ENCODE data around the gene INSM1.
A peak's percentile ranks its signal among the peaks of the same experiment; 100 is the strongest.

The INSM1 gene

GRCh38 chr20:20395087-20395486 is 27.2 kb downstream of the INSM1 start:
- no peak for DNase-seq

GRCh38 chr20:20395903-20396568 is 28.1 kb downstream of the INSM1 start:
- DNase-seq, result no peak

- DNase-seq, result no peak
Observed at GRCh38 chr20:20396794-20397193, 28.9 kb downstream of the INSM1 start.

DNA sequence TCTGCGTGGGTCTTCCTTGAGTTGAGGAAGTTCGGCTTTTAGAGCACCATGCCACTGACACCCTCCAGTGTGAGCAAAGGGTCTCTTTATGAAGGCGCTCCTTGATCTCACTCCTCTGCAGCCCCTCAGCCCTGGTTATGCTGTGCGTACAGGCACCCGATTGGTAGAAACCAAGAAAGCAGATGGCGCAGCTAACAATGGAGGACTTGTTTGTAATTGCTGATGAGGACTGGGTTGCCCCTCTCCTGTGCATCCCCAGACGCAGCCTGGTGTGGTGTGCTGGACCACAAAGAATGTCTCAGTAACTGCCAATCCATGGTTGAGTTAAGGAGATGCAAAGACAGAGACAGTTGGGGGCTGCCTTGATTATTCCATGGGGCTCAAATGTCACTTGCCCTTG is 30.2 kb downstream of the INSM1 start:
- no peak for DNase-seq

DNA sequence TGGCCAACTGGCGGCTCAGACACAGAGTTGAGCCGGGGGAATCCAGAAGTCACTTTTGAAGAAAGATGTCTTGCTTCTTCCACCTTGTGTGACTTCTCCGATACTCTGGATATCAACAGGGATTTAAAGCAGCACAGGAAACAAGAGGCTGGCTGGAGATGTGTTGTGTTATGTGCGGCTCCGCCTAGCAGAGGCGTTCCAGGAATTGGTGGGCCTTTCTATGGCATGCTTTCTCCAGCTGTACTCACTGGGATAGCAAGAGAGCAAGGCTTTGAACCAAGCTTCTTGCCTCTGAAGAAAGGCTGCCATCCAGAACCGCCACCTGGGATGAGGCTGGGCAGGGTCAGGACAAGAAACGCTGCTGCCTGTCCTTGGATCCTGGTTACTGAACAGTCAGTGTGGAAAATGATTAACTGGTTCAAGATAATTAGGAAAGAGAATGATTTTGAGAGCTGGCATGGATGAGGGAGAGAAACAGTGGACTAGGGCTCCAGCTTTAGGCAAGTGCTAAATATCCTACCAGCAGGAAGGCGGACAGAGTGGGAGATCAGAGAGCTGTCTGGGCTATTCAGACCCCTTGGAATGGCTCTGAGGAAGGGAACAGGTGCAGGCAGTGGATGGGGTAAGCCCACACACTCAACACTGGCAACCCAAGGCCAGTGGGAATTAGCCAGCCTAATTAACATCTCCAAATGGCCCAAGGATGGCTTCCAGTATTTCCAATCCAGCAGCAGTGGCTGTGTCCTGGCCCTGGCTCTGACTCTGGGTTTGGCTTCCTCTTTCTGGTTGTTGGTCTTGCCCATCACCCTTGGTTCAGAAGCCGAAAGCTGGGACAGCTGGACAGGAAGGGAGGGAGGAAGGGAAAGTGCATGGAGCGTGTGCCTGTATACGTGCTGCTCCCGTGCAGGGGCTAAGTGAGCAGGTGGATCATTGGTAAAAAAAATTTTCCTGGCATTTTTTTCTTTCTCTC is 31.9 kb downstream of the INSM1 start:
- no peak for DNase-seq

DNA sequence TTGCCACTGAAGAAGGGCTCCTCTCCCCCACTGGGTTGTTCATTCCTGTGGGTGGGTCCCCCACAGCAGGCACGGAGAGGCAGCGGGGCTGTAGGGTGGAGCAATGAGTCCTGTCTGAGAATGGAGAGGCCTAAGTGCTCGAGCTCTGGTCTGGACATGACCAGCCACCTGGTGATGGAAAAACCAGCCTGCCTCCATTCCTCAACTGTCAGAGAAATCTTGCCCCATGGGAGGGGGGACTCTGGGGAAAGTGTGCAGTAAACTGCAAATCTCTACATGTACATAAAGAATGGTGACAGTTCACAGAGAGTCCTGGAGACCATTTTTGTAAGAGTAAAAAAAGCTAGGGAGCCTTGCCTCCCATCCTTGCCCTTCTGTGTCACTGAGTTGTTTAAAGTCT is 34.1 kb downstream of the INSM1 start:
- no peak for DNase-seq

DNA sequence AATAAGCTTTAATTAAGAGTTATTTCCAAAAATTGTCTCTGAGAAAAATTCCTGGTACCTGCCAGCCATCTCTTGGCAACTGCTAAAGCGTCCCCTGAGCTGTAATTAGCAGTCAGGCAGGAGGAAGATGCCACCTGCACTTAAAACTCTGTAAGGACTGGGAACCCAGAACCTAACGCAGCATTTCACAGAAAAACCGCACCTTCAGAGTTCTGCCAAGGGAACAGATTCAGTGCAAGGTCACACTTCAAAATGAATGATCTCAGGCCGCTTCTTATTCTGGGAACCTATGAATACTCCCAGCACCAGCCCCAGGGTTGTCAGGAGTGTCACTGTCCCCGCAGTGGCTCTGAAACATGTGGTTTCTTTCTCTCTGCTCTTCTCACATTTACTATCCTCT is 36.7 kb downstream of the INSM1 start:
- DNase-seq, result no peak

DNA sequence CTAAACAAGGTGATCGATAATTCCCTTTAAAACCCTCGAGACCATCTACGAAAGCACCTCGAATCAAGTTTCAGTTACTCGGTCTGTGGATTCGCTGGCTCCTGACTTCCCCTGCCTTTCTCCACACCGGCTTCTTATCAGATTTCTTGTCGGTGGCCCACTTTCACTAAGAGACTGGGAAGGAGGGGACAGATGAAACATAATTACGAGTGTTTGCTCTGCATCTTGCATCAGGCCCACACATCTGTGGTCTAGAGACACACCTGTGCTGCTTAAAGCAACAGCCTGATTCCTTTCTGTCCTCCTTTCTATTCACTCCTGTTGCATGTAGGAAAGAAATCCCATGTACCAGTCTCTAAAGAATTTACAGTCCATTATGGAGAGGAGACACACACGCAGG is 37.7 kb downstream of the INSM1 start:
- DNase-seq, result no peak

DNA sequence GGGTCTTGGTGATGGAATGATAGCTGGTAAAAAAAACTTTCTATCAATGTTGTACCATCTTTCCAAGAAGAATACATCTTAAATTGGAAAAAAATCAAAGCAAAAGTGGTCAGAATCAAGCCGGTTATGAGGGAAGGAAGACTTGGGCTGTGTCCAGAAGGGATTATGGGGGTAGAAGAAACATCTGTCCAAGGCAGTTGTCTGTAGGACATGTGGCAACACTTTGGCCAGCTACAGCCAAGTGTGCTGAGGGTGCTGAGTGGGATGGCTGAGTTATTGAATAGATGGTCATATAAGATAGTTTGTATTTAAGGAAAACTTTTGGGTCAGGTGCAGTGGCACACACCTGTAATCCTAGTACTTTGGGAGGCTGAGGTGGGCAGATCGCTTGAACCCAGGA is 38.4 kb downstream of the INSM1 start:
- DNase-seq, result no peak

DNA sequence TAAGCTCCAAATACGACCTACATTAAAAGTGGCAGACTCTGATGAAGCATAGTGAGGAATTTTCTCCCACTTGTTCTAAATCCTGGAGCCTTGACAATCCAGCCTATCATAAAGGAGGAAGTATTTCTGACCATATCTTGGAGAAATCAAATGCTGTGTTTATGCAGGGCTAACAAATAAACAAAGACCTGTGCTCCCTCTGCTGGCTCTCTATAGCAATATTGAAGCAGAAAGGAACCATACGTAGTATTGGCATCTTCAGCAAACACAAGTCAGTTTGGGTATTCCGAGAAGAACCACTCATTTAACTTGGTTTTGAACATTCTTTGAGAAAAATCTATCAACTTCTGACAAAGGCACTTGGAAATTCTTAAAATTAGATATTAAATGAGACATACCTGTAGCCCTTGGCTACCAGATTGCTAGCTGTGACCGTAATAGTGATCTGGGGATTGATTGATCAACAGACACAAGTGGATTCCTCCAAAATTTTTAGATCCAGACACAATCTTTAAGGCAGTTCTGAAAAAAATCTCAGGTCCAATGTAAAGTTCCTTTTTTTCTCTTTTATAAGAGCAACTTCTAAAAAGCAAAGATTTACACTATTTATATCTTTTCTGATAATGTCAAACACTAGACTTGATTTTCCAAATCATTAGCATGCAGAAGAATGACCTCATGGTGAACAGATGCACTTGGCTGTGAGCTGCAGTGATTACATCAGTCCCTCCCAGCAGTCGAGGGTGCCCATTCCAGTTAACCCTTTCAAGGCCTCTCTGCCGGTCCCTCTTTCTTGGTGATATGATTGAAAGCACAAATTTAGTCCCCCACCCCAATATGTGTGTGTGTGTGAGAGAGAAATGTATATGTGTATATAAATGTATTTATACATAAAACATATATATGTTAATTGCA is 40.2 kb downstream of the INSM1 start:
- DNase-seq, result peak; percentile 24

GRCh38 chr20:20409331-20409730 is 41.4 kb downstream of the INSM1 start:
- no peak for DNase-seq

DNA sequence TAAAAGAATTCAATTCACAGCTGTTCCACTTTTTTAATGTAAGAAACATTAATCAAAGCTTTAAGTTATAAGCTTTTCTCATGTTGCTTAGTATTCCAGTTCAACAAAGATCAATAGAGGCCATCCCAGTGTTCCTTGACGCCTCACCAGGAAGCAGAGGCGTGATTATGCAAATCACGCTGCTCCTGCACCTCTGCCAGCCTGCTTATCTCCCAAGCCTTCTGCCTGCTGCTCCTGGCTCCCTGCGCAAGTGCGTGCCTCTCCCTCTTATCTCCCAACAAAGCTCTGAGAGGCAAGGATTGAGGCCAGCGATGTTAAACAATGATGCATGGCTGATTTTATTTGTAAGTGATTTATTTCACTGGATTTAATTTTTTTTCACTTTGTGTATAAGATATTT is 42.8 kb downstream of the INSM1 start:
- DNase-seq, result peak; percentile 75

DNA sequence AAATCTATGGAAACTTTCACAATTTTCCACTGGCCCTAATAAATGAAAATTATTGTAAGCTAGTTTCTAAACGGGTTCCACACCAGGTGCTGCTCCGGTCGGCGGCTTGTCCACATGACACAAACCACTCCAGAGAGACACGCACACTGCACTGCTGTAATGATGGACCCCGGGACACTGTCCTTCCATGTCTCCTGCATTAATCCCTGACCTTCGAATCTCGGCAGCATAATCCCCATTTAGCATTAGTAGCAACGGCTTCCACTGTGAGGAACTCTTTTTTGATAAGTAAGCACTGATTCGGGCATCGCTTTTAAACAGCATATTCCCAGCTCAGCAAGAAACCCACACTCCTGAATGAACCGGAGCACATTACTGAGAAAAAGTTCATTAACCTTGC is 43.5 kb downstream of the INSM1 start:
- DNase-seq, result no peak

DNA sequence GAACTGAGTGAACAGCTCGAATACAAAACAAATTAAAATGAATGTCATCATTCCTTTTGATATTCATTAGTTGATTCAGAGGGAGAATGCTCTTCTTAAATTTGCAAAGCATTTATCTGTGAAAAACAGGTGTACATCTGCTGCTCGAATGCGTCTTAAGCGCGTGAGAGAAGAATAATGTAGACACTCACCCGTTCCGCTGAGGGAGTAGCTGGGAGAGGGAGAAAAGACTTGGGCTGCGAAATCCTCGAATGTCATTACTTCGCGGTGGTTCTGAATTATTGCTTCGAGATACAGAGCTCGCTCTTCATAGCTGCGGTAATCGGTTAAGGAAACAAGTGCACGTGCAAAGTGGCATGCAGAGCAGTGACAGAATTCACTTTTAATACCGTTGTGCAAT is 43.9 kb downstream of the INSM1 start:
- DNase-seq, result no peak

DNA sequence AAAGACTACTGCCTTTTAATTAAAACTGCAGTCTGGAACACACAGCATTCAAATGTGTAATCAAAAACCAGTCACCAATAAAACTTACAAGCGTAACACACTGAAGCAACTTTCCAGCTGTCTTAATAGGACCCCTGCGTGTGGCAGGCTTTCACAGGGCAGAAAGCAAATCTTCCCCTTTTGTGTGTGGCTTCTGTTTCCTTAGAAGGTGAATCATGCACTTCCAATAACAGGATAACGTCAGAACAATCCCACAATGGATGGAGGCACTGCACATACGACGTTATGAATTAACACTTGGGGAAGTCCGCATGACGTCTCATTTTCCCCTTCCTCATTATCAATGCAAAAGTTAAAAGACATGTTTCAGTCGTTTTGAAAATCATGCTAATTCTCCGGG is 44.8 kb downstream of the INSM1 start:
- DNase-seq, result no peak

- no peak for DNase-seq
Observed at GRCh38 chr20:20413810-20414281, 45.9 kb downstream of the INSM1 start.

DNA sequence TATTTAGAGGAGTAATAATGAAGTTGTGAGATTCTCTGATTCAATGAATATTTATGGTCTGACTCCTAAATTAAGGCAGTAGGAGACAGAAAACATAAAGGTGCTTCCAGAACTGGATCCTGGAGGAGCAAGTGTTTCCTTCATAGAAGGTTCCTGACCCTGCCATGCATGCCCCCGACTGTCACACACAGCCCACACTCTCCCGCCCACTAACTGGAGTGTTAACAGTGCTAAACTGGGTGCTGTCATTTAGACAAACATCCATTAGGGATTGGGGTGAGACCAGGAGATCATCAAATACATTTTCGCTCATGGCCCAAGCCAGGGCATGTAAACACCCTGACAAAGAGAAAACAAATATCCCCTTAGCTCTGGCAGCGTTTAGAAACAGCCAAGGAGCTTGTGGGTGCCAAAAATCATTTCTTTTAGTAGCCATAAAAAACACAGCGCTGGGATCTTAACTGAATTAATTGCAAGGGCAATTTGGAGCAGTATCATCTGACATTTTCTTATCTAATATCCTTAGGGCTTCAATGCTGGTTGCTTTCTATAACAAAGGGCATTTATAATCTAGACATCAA is 46.8 kb downstream of the INSM1 start:
- DNase-seq, result no peak

DNA sequence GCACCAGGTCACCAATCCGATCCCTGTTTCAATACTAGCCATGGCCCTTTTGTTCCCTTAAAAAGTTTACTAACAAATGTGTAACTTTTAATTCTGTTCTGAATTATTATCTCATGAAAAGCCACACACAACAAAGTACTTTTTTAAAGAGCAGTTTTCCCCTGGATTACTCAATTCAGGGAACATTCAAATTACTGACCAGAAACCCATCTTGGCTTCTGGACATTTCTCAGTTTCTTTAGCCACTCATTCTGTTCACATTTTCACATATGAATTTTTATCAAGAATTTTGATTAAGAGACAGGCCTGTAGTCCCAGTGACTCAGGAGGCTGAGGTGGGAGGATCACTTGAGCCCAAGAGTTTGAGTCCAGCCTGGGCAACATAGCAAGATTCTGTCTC is 47.4 kb downstream of the INSM1 start:
- DNase-seq, result no peak

DNA sequence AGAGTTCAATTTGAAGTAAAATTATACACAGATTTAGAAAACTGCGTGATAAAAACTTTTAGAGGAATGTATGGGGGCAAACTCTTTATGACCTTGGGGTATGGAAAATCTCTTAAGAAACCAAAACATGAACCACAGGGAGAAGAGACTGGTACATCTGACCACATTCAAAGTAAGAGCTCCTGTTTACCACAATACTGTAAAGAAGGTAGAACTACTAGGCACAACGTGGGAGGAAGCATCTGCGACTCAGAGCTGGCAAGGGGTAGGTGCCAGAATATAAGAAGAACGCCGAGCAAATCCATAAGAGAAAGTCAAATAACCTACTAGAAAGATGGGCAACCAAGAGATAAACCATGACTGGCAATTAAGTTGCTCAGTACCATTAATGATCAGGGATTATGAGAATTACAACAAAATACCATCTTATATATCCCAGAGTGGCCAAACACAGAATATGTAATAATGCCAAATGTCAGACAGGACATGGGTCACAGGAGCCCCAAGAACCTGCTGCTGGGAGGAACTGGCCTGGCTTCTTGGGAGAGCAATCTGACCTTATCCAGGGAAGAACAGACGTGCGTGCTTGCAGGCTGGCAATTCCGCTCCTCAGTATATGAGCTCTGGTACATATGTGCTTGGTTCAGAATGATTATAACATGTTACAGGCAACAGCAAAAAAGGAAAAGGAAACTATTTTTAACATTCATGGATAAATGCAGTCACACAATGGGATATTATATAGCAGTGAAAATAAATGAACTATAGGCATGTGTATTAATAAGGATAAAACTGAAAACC is 50.2 kb downstream of the INSM1 start:
- no peak for DNase-seq
